Ectodermal cell (in vitro differentiated cells): ENCODE data around the gene KLHDC7B.

ENCODE experiments used
- H3K27ac ChIP-seq: 2 replicates; pipeline ENCODE4 v1.7.0; 2013; ENCODE audit warnings: mild to moderate bottlenecking, low read depth, low read length; ENCODE audit not compliant: insufficient read depth, poor library complexity, severe bottlenecking
- H3K27me3 ChIP-seq: 2 replicates; pipeline ENCODE4 v1.7.0; 2013; ENCODE audit warnings: mild to moderate bottlenecking, low read length; ENCODE audit not compliant: insufficient read depth, control insufficient read depth, poor library complexity, severe bottlenecking
- H3K36me3 ChIP-seq: one replicate; pipeline ENCODE4 v1.7.0; 2013; ENCODE audit warnings: low read length; ENCODE audit not compliant: control insufficient read depth, insufficient read depth
- H3K4me1 ChIP-seq: one replicate; pipeline ENCODE4 v1.7.0; 2013; ENCODE audit warnings: low read length; ENCODE audit not compliant: control insufficient read depth, insufficient read depth
- H3K4me3 ChIP-seq: 2 replicates; pipeline ENCODE4 v1.7.0; 2013; ENCODE audit warnings: low read depth, low read length, control low read depth; ENCODE audit not compliant: insufficient read depth
- H3K9me3 ChIP-seq: 2 replicates; pipeline ENCODE4 v1.7.0; 2013; ENCODE audit warnings: mild to moderate bottlenecking, low read length, moderate library complexity; ENCODE audit not compliant: control insufficient read depth
- WGBS, 2 experiments: methylation state at CpG; one replicate each; pipeline ENCODE4 v1.1.7; 2013; ENCODE audit warnings: missing lambda C conversion rate in 2 of 2; 5-methylcytosine and 5-hydroxymethylcytosine counted together

The KLHDC7B gene

GRCh38 chr22:50505776-50506610, 39.7 kb upstream of the KLHDC7B start:
- 88 to 89% methylated on average over 41 of the region's 41 CpGs for WGBS, 2 experiments
- Histone ChIP-seq H3K4me1 (peaks cover 9% of the 10 kb centered on the region), H3K9me3 (no peaks in the 10 kb centered on the region), H3K4me3 (no peak overlapping the region), H3K27ac (no peak overlapping the region), H3K36me3 (peaks cover 4% of the 10 kb centered on the region), H3K27me3 (no peaks in the 10 kb centered on the region)

GRCh38 chr22:50506611-50507420, 38.9 kb upstream of the KLHDC7B start:
- peaks cover 4% of the 10 kb centered on the region for H3K36me3 ChIP-seq
- 39 to 45% methylated on average over 21 of the region's 21 CpGs for WGBS, 2 experiments
- H3K4me1 ChIP-seq, result peaks cover 9% of the 10 kb centered on the region
- no peaks in the 10 kb centered on the region for H3K27me3 ChIP-seq
- no peak overlapping the region for H3K27ac ChIP-seq
- no peaks in the 10 kb centered on the region for H3K9me3 ChIP-seq
- H3K4me3 ChIP-seq, result peak overlapping the region; percentile 95

- Histone ChIP-seq H3K36me3 (peaks cover 4% of the 10 kb centered on the region), H3K4me3 (peak within 1 kb of the TSS; percentile 95), H3K27ac (peak within 1 kb of the TSS; percentile 93), H3K9me3 (no peaks in the 10 kb centered on the region), H3K4me1 (peaks cover 9% of the 10 kb centered on the region), H3K27me3 (no peaks in the 10 kb centered on the region)
- 0% methylated on average over 46 to 62 of the region's 62 CpGs for WGBS, 2 experiments
Measured at GRCh38 chr22:50507421-50507990, 38.2 kb upstream of the KLHDC7B start, which contains the start of gene LMF2. Gene LMF2, minus strand, starts transcription at chr22:50507702. Its CDS starts 27 bp downstream, at chr22:50507675.

- H3K4me1 ChIP-seq, result peaks cover 9% of the 10 kb centered on the region
- peak within 1 kb of the TSS; percentile 93 for H3K27ac ChIP-seq
- 1% methylated on average over 70 to 76 of the region's 76 CpGs for WGBS, 2 experiments
Measured at GRCh38 chr22:50507991-50508884, 37.5 kb upstream of the KLHDC7B start, which contains the start of gene NCAPH2. Gene NCAPH2, plus strand, starts transcription at chr22:50508224. Its CDS starts 114 bp downstream, at chr22:50508338.

GRCh38 chr22:50508897-50509296, 36.8 kb upstream of the KLHDC7B start:
- Histone ChIP-seq H3K9me3 (no peaks in the 10 kb centered on the region), H3K4me1 (peaks cover 9% of the 10 kb centered on the region), H3K27ac (no peak overlapping the region), H3K36me3 (peaks cover 4% of the 10 kb centered on the region), H3K27me3 (no peaks in the 10 kb centered on the region), H3K4me3 (peak overlapping the region; percentile 83)
- WGBS, 2 experiments, result 50 to 65% methylated on average over 3 of the region's 3 CpGs

More at GRCh38 chr22:50507991-50508884, 37.5 kb upstream of the KLHDC7B start, which contains the start of gene NCAPH2:
- Histone ChIP-seq H3K36me3 (peaks cover 4% of the 10 kb centered on the region), H3K4me3 (peak within 1 kb of the TSS; percentile 95), H3K27me3 (no peaks in the 10 kb centered on the region), H3K9me3 (no peaks in the 10 kb centered on the region)

GRCh38 chr22:50513175-50513574, 32.5 kb upstream of the KLHDC7B start:
- 95% methylated on average over 15 of the region's 15 CpGs for WGBS, 2 experiments
- H3K27me3 ChIP-seq, result no peaks in the 10 kb centered on the region
- H3K4me1 ChIP-seq, result peaks cover 9% of the 10 kb centered on the region
- H3K4me3 ChIP-seq, result no peak overlapping the region
- H3K9me3 ChIP-seq, result no peaks in the 10 kb centered on the region
- no peak overlapping the region for H3K27ac ChIP-seq
- peaks cover 10% of the 10 kb centered on the region for H3K36me3 ChIP-seq

GRCh38 chr22:50516068-50516467, 29.6 kb upstream of the KLHDC7B start:
- no peak overlapping the region for H3K27ac ChIP-seq
- no peak overlapping the region for H3K4me3 ChIP-seq
- no peaks in the 10 kb centered on the region for H3K27me3 ChIP-seq
- WGBS, 2 experiments, result 94 to 96% methylated on average over 8 of the region's 8 CpGs
- H3K9me3 ChIP-seq, result no peaks in the 10 kb centered on the region
- peaks cover 24% of the 10 kb centered on the region for H3K36me3 ChIP-seq
- no peaks in the 10 kb centered on the region for H3K4me1 ChIP-seq

- WGBS, 2 experiments, result 92 to 94% methylated on average over 16 of the region's 16 CpGs
- Histone ChIP-seq H3K27me3 (no peaks in the 10 kb centered on the region), H3K36me3 (peaks cover 26% of the 10 kb centered on the region), H3K4me1 (no peaks in the 10 kb centered on the region), H3K27ac (no peak overlapping the region), H3K9me3 (no peaks in the 10 kb centered on the region), H3K4me3 (no peak overlapping the region)
Measured at GRCh38 chr22:50516891-50517290, 28.8 kb upstream of the KLHDC7B start.

GRCh38 chr22:50517495-50518260, 28.0 kb upstream of the KLHDC7B start:
- Histone ChIP-seq H3K27me3 (no peaks in the 10 kb centered on the region), H3K36me3 (peaks cover 33% of the 10 kb centered on the region), H3K4me1 (no peaks in the 10 kb centered on the region), H3K9me3 (no peaks in the 10 kb centered on the region), H3K4me3 (no peak overlapping the region), H3K27ac (no peak overlapping the region)
- WGBS, 2 experiments, result 93 to 96% methylated on average over 20 of the region's 20 CpGs
